ENCODE results near the gene CCDC158.
"Not testable (repeated sequence)": the region's sequence is repeated elsewhere in the genome, so short reads cannot be mapped to it uniquely, and the experiment has no call there.

Gene CCDC158

GRCh38 chr4:76375703-76376102 is 45.2 kb downstream of the CCDC158 start:
- no peaks in the 10 kb centered on the region for H3K27me3 ChIP-seq (ENCODE audit: low read depth)
- no peaks in the 10 kb centered on the region for H3K36me3 ChIP-seq (replicated peaks)
- in situ Hi-C loops (cut with MboI; ENCODE audit: low sequenced_read_pairs) = no loop called here
- no peak overlapping the region for H3K4me3 ChIP-seq
- H3K9me3 ChIP-seq = peaks cover 4% of the 10 kb centered on the region; the same call in 1 of the 2 replicates
- DNase-seq (ENCODE audit: low spot score in 2 of 2) = no peak
- H3K4me1 ChIP-seq = peaks cover 19% of the 10 kb centered on the region

GRCh38 chr4:76374798-76375197 is 46.1 kb downstream of the CCDC158 start:
- no peak for DNase-seq (ENCODE audit: low spot score in 2 of 2)
- in situ Hi-C loops (cut with MboI; ENCODE audit: low sequenced_read_pairs) = no loop called here
- H3K36me3 ChIP-seq (replicated peaks) = no peaks in the 10 kb centered on the region
- H3K4me3 ChIP-seq = no peak overlapping the region
- no peaks in the 10 kb centered on the region for H3K27me3 ChIP-seq (ENCODE audit: low read depth)
- peaks cover 14% of the 10 kb centered on the region for H3K4me1 ChIP-seq
- no peaks in the 10 kb centered on the region for H3K9me3 ChIP-seq

GRCh38 chr4:76373919-76374552 is 46.9 kb downstream of the CCDC158 start:
- Histone ChIP-seq H3K9me3 (no peaks in the 10 kb centered on the region), H3K4me1 (peaks cover 14% of the 10 kb centered on the region), H3K4me3 (no peak overlapping the region), H3K36me3 (replicated peaks) (no peaks in the 10 kb centered on the region), H3K27me3 (ENCODE audit: low read depth) (no peaks in the 10 kb centered on the region)
- DNase-seq (ENCODE audit: low spot score in 2 of 2) = no peak
- in situ Hi-C loops (cut with MboI; ENCODE audit: low sequenced_read_pairs) = no loop called here

GRCh38 chr4:76366737-76367136 is 54.2 kb downstream of the CCDC158 start:
- Histone ChIP-seq H3K27me3 (ENCODE audit: low read depth) (no peaks in the 10 kb centered on the region), H3K4me1 (no peaks in the 10 kb centered on the region), H3K36me3 (replicated peaks) (no peaks in the 10 kb centered on the region), H3K4me3 (no peak overlapping the region), H3K9me3 (no peaks in the 10 kb centered on the region)
- no peak for DNase-seq (ENCODE audit: low spot score in 2 of 2)
- in situ Hi-C loops (cut with MboI; ENCODE audit: low sequenced_read_pairs) = no loop called here

GRCh38 chr4:76365636-76366035 is 55.3 kb downstream of the CCDC158 start:
- Histone ChIP-seq H3K4me3 (no peak overlapping the region), H3K27me3 (ENCODE audit: low read depth) (no peaks in the 10 kb centered on the region), H3K9me3 (0 out of 2 replicates have a peak, but pooled peaks cover 2% of the 10 kb centered on the region), H3K36me3 (replicated peaks) (no peaks in the 10 kb centered on the region), H3K4me1 (no peaks in the 10 kb centered on the region)
- no peak for DNase-seq (ENCODE audit: low spot score in 2 of 2)
- in situ Hi-C loops (cut with MboI; ENCODE audit: low sequenced_read_pairs) = no loop called here

- H3K27me3 ChIP-seq (ENCODE audit: low read depth) = no peaks in the 10 kb centered on the region
- DNase-seq (ENCODE audit: low spot score in 2 of 2) = no peak
- H3K9me3 ChIP-seq = 0 out of 2 replicates have a peak, but pooled peaks cover 8% of the 10 kb centered on the region
- H3K4me1 ChIP-seq = no peaks in the 10 kb centered on the region
- no peak overlapping the region for H3K4me3 ChIP-seq
- no peaks in the 10 kb centered on the region for H3K36me3 ChIP-seq (replicated peaks)
- in situ Hi-C loops (cut with MboI; ENCODE audit: low sequenced_read_pairs) = no loop called here
Measured at GRCh38 chr4:76364763-76365162, 56.2 kb downstream of the CCDC158 start.

GRCh38 chr4:76363556-76364290 is 57.2 kb downstream of the CCDC158 start:
- Histone ChIP-seq H3K36me3 (replicated peaks) (no peaks in the 10 kb centered on the region), H3K27me3 (ENCODE audit: low read depth) (no peaks in the 10 kb centered on the region), H3K4me1 (no peaks in the 10 kb centered on the region), H3K4me3 (no peak overlapping the region), H3K9me3 (peaks cover 8% of the 10 kb centered on the region; the same call in 1 of the 2 replicates)
- DNase-seq (ENCODE audit: low spot score in 2 of 2) = no peak
- in situ Hi-C loops (cut with MboI; ENCODE audit: low sequenced_read_pairs) = no loop called here

- in situ Hi-C loops (cut with MboI; ENCODE audit: low sequenced_read_pairs) = no loop called here
- Histone ChIP-seq H3K36me3 (replicated peaks) (no peaks in the 10 kb centered on the region), H3K4me3 (no peak overlapping the region), H3K9me3 (peaks cover 8% of the 10 kb centered on the region; the same call in 1 of the 2 replicates), H3K27me3 (ENCODE audit: low read depth) (no peaks in the 10 kb centered on the region), H3K4me1 (no peaks in the 10 kb centered on the region)
- no peak for DNase-seq (ENCODE audit: low spot score in 2 of 2)
Measured at GRCh38 chr4:76361689-76362412, 59.1 kb downstream of the CCDC158 start.

GRCh38 chr4:76359881-76360466 is 61.0 kb downstream of the CCDC158 start:
- DNase-seq (ENCODE audit: low spot score in 2 of 2); H3K9me3 ChIP-seq; in situ Hi-C loops (cut with MboI; ENCODE audit: low sequenced_read_pairs): not testable (repeated sequence)

GRCh38 chr4:76357981-76358380 is 63.0 kb downstream of the CCDC158 start:
- Histone ChIP-seq H3K9me3 (peaks cover 8% of the 10 kb centered on the region; the same call in 1 of the 2 replicates), H3K4me1 (no peaks in the 10 kb centered on the region), H3K36me3 (replicated peaks) (no peaks in the 10 kb centered on the region), H3K4me3 (no peak overlapping the region), H3K27me3 (ENCODE audit: low read depth) (no peaks in the 10 kb centered on the region)
- DNase-seq (ENCODE audit: low spot score in 2 of 2) = no peak
- in situ Hi-C loops (cut with MboI; ENCODE audit: low sequenced_read_pairs) = no loop called here

More at GRCh38 chr4:76359881-76360466, 61.0 kb downstream of the CCDC158 start:
- H3K36me3 ChIP-seq (replicated peaks); H3K27me3 ChIP-seq (ENCODE audit: low read depth); H3K4me1 ChIP-seq; H3K4me3 ChIP-seq: not testable (repeated sequence)

- peaks cover under 1% of the 10 kb centered on the region; the same call in 1 of the 2 replicates for H3K9me3 ChIP-seq
- H3K36me3 ChIP-seq (replicated peaks) = no peaks in the 10 kb centered on the region
- no peaks in the 10 kb centered on the region for H3K4me1 ChIP-seq
- no peak for DNase-seq (ENCODE audit: low spot score in 2 of 2)
- no peaks in the 10 kb centered on the region for H3K27me3 ChIP-seq (ENCODE audit: low read depth)
- in situ Hi-C loops (cut with MboI; ENCODE audit: low sequenced_read_pairs) = no loop called here
- no peak overlapping the region for H3K4me3 ChIP-seq
Measured at GRCh38 chr4:76354517-76355473, 66.1 kb downstream of the CCDC158 start.

GRCh38 chr4:76342803-76343202 is 78.1 kb downstream of the CCDC158 start:
- Histone ChIP-seq H3K4me3 (no peak overlapping the region), H3K9me3 (no peaks in the 10 kb centered on the region), H3K4me1 (no peaks in the 10 kb centered on the region), H3K27me3 (ENCODE audit: low read depth) (peaks cover 3% of the 10 kb centered on the region; the same call in 1 of the 2 replicates), H3K36me3 (replicated peaks) (no peaks in the 10 kb centered on the region)
- in situ Hi-C loops (cut with MboI; ENCODE audit: low sequenced_read_pairs) = no loop called here
- no peak for DNase-seq (ENCODE audit: low spot score in 2 of 2)

- in situ Hi-C loops (cut with MboI; ENCODE audit: low sequenced_read_pairs) = no loop called here
- no peaks in the 10 kb centered on the region for H3K9me3 ChIP-seq
- H3K4me1 ChIP-seq = no peaks in the 10 kb centered on the region
- no peak overlapping the region for H3K4me3 ChIP-seq
- peaks cover 3% of the 10 kb centered on the region; the same call in 1 of the 2 replicates for H3K27me3 ChIP-seq (ENCODE audit: low read depth)
- DNase-seq (ENCODE audit: low spot score in 2 of 2) = no peak
- no peaks in the 10 kb centered on the region for H3K36me3 ChIP-seq (replicated peaks)
Measured at GRCh38 chr4:76342191-76342590, 78.8 kb downstream of the CCDC158 start.
